Ishikawa (cell line): ENCODE measurements around the gene C12orf42.
A peak's percentile ranks its signal among the peaks of the same experiment; 100 is the strongest.

Experiments used
- CEBPB ChIP-seq: IDR thresholded peaks from 2 replicates; pipeline ENCODE4 v1.6.1; 2012
- CREB1 ChIP-seq: IDR thresholded peaks from 2 replicates; pipeline ENCODE4 v1.6.1; 2012; ENCODE audit warnings: low read depth
- EGR1 ChIP-seq: IDR thresholded peaks from 2 replicates; pipeline ENCODE4 v1.6.1; 2012
- EP300 ChIP-seq: IDR thresholded peaks from 2 replicates; pipeline ENCODE4 v1.6.1; 2012; ENCODE audit warnings: borderline replicate concordance
- FOXM1 ChIP-seq: IDR thresholded peaks from 2 replicates; pipeline ENCODE4 v1.6.1; 2012; ENCODE audit warnings: low read depth, borderline replicate concordance
- NFIC ChIP-seq: IDR thresholded peaks from 2 replicates; pipeline ENCODE4 v1.6.1; 2012
- RAD21 ChIP-seq: IDR thresholded peaks from 2 replicates; pipeline ENCODE4 v1.6.1; 2012; ENCODE audit warnings: low read depth
- TAF1 ChIP-seq: IDR thresholded peaks from 2 replicates; pipeline ENCODE4 v1.6.1; 2012; ENCODE audit warnings: low read depth, mild to moderate bottlenecking
- TCF12 ChIP-seq: IDR thresholded peaks from 2 replicates; pipeline ENCODE4 v1.6.1; 2012; ENCODE audit warnings: low read depth
- TEAD4 ChIP-seq: IDR thresholded peaks from 2 replicates; pipeline ENCODE4 v1.6.1; 2012
- USF1 ChIP-seq: IDR thresholded peaks from 2 replicates; pipeline ENCODE4 v1.6.1; 2012
- YY1 ChIP-seq: IDR thresholded peaks from 2 replicates; pipeline ENCODE4 v1.6.1; 2012; ENCODE audit warnings: low read depth
- ZBTB7A ChIP-seq: IDR thresholded peaks from 2 replicates; pipeline ENCODE4 v1.6.1; 2012; ENCODE audit warnings: low read depth
- TF ChIP-seq, protein P1 (sequence below): IDR thresholded peaks from 2 replicates; pipeline ENCODE4 v1.6.1; 2012; ENCODE audit warnings: low read depth, mild to moderate bottlenecking
- TF ChIP-seq, protein P2 (sequence below): IDR thresholded peaks from 2 replicates; pipeline ENCODE4 v1.6.1; 2012

The C12orf42 gene

GRCh38 chr12:103330672-103331071, 165.1 kb downstream of the C12orf42 start:
- TF ChIP-seq CREB1 (no peak), EP300 (no peak), CEBPB (no peak), TCF12 (no peak), USF1 (no peak), NFIC (no peak)
- TF ChIP-seq, protein P1, sequence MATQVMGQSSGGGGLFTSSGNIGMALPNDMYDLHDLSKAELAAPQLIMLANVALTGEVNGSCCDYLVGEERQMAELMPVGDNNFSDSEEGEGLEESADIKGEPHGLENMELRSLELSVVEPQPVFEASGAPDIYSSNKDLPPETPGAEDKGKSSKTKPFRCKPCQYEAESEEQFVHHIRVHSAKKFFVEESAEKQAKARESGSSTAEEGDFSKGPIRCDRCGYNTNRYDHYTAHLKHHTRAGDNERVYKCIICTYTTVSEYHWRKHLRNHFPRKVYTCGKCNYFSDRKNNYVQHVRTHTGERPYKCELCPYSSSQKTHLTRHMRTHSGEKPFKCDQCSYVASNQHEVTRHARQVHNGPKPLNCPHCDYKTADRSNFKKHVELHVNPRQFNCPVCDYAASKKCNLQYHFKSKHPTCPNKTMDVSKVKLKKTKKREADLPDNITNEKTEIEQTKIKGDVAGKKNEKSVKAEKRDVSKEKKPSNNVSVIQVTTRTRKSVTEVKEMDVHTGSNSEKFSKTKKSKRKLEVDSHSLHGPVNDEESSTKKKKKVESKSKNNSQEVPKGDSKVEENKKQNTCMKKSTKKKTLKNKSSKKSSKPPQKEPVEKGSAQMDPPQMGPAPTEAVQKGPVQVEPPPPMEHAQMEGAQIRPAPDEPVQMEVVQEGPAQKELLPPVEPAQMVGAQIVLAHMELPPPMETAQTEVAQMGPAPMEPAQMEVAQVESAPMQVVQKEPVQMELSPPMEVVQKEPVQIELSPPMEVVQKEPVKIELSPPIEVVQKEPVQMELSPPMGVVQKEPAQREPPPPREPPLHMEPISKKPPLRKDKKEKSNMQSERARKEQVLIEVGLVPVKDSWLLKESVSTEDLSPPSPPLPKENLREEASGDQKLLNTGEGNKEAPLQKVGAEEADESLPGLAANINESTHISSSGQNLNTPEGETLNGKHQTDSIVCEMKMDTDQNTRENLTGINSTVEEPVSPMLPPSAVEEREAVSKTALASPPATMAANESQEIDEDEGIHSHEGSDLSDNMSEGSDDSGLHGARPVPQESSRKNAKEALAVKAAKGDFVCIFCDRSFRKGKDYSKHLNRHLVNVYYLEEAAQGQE = no peak
- TF ChIP-seq, protein P2, sequence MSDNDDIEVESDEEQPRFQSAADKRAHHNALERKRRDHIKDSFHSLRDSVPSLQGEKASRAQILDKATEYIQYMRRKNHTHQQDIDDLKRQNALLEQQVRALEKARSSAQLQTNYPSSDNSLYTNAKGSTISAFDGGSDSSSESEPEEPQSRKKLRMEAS = no peak

DNA sequence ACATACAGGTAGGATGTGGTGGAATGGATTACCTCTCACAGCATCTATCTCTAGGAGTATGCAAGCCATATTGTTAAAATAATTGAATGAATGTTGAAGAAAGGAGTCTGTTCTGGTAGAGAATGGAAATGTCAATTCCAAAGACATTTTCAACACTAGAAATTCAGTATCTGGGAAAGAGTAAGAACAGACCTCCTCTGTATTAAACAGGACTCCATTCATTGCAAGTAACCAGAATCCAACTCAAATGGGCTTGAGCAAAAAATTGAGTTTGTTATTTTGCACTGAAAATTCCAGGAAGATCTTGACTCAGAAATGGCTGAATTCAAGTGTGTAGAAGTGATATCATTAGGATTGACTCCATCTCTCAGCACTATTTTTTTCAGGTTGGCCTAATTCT, 168.1 kb downstream of the C12orf42 start:
- TF ChIP-seq EP300 (no peak), USF1 (no peak)
- TF ChIP-seq, protein P2 = no peak

DNA sequence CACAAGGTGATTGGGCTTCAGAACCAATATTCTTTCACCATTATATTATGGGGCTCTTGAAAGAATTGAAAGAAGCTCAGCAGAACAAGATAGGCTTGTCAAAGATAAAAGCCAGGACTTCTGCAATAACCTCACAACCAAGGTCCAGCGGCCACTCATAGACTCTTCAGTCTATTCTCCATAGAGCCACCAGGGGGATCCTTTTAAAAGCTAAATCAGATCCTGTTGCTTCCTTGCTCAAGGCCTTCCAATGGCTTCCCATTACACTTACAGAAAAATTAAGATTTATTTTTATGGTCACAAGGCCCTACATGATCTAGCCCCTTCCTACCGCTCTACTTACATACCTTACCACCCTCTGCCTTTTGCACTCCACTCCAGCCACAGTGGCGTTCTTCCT, 169.6 kb downstream of the C12orf42 start:
- no peak for TF ChIP-seq ZBTB7A
- peak; percentile 34; the same call in 1 of the 2 replicates for TF ChIP-seq RAD21

DNA sequence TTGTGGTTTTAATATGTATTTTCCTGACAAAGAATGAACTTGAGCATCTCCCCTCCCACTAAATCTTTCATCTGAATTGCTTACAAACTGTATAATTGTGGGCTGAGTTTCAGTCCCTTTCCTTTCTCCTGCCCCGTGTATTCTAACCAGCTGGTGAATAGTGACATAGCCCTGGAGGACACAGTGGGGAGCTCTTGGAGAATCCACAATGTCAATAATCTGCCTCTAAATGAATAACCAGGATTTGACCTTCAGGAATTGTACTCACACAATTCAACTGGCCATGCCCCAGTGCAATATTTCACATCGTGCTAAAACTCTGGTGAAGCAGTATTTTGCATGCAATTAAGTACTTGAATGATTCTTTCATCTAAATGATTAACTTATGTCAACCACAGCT, 177.2 kb downstream of the C12orf42 start:
- TF ChIP-seq CEBPB (no peak), CREB1 (no peak)

GRCh38 chr12:103317220-103317619, 178.5 kb downstream of the C12orf42 start:
- TF ChIP-seq CEBPB (no peak), EP300 (no peak), EGR1 (no peak)
- TF ChIP-seq, protein P1 = no peak

DNA sequence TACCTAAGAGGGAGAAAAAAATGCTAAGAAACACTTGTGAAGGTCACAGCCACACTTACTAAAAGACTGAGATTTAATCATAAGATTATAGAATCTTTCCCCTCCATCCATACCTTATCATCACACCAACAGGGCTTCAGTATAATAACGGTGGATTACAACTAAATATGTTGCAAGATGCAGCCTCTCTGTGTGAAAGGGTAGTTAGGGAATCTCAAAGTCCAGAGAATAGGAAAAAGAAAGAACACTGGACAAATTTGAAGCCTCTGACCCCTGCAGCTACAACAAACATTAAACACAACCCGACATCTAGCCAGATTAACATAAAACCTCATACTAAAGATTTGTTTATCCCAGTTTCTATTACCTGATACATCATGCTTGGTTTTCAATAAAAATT, 181.0 kb downstream of the C12orf42 start:
- TF ChIP-seq EGR1 = no peak
- TF ChIP-seq TEAD4 = no peak
- no peak for TF ChIP-seq FOXM1
- TF ChIP-seq, protein P1 = no peak

GRCh38 chr12:103313894-103314293, 181.9 kb downstream of the C12orf42 start:
- TF ChIP-seq YY1 = no peak
- no peak for TF ChIP-seq USF1
- no peak for TF ChIP-seq TAF1
- TF ChIP-seq TCF12 = no peak
- no peak for TF ChIP-seq ZBTB7A
- no peak for TF ChIP-seq EGR1
